GM10847 (cell line): ENCODE results near the gene ANKRD33B.

Source experiments
- POLR2A ChIP-seq: IDR thresholded peaks from 2 replicates; pipeline ENCODE4 v1.6.1; 2011; ENCODE audit not compliant: insufficient read length; ENCODE audit errors: extremely low read depth

ANKRD33B gene

DNA sequence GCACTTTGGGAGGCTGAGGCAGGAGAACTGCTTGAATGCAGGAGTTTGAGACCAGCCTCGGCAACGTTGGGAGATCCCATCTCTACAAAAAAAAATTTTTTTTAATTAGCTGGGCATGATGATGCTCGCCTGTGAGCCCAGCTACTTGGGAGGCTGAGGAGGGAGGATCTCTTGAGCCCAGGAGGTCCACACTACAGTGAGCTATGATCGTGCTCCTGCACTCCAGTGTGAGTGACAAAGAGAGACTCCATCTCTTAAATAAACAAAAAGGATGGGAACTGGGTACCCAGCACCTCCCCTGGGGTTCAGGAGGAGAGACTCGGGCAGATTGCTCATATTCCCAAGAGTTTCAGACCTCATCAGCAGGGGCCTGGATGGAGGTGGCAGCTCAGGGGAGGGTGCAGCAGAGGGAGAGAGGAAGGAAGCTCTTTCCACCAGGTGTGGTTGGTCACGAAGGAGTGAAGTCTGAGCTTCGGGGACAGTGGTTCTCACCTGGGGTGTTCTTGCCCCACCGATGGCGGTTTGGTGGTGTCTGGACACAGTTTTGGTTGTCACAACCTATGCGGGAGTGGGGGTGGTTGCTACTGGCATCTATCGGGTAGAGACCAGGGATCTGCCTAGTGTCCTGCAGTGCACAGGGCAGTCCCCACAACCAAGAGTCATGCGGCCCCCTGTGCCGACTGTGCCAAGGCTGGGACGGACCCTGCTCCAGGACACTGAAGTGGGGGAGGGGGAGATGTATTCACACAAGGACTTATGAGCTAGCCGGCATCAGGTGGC, 72.7 kb downstream of the ANKRD33B start:
- TF ChIP-seq POLR2A = no peak

DNA sequence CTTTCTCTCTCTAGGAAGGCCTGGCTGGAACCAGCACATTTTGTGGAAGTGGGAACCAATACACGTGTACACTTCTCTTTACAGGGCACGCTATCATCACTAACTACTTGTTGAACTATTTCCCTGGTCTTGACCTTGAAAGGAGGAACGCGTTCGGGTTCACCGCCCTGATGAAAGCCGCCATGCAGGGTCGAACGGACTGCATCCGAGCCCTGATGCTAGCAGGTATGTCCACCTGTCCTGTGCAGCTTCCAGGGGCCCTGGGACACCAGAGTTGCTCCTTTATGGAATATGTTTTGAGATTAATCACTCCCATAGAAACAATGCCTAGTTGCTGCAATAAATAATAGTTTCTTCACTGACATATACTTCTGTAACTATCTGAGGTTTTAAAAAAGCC, 74.1 kb downstream of the ANKRD33B start:
- TF ChIP-seq POLR2A = no peak

- TF ChIP-seq POLR2A = no peak
Observed at GRCh38 chr5:10639846-10640368, 76.0 kb downstream of the ANKRD33B start.

DNA sequence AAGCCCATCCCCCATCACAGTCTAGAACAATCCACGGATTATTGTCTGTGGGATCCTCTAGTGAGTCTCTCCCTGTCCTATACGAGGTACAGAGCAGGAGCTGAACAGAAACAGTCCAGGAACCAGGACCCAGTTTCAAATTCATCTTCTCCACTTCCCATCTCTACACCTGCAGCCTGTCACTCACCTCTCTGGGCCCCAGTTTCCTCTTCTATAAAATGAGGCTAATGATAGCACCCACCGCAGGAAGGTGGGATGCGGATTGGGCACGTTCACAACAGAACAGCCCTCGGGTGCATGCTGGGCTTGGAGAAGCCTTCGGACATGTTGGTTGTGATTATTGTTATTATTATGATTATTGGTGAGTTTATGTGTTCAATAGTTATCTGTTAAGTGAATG, 78.5 kb downstream of the ANKRD33B start:
- no peak for TF ChIP-seq POLR2A

GRCh38 chr5:10644192-10644591, 80.3 kb downstream of the ANKRD33B start:
- TF ChIP-seq POLR2A = no peak

GRCh38 chr5:10645146-10645545, 81.3 kb downstream of the ANKRD33B start:
- no peak for TF ChIP-seq POLR2A

DNA sequence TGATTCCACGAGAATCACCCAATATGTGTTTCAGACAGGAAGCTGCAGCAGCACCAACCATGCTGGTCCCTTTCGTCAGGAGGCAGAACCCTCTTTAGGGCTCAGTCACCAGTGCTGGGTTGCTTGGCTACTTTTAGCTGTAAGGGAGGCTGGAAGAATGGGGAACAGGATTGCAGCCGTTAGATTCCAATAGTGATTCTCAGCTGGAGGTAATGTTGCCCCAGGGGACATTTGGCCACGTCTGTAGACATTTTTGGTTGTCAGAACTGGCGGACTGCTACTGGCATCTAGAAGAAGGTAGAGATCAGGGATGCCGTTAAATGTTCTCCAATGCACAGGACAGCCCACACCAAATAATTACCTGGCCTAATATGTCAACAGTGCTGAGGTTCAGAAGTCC, 81.8 kb downstream of the ANKRD33B start:
- TF ChIP-seq POLR2A = no peak

GRCh38 chr5:10647640-10648039, 83.8 kb downstream of the ANKRD33B start:
- TF ChIP-seq POLR2A = no peak

GRCh38 chr5:10648806-10649665, 85.2 kb downstream of the ANKRD33B start:
- TF ChIP-seq POLR2A = no peak

- no peak for TF ChIP-seq POLR2A
Observed at GRCh38 chr5:10649666-10650380, 86.0 kb downstream of the ANKRD33B start.

GRCh38 chr5:10652151-10652550, 88.3 kb downstream of the ANKRD33B start:
- TF ChIP-seq POLR2A = no peak

DNA sequence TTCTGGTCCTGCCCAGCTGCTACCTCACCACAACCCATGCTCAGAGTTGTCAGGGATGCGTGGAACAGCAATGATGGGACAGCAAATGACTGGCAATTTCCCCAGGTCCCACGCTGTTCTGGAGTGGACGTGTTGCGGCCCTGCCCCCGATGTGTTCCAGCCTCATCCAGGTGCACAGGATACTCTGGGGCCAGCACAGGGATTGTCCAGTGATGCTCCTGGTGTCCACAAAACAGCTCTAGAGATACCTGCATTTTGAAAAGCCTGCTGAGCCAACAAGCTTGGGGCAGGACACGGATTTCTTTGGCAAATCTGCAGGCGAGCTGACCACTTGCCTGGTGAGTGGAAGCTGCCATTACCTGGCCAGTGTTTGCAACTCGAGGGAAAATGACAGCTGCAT, 88.7 kb downstream of the ANKRD33B start:
- TF ChIP-seq POLR2A = no peak

- no peak for TF ChIP-seq POLR2A
Observed at GRCh38 chr5:10653043-10653442, 89.2 kb downstream of the ANKRD33B start.

DNA sequence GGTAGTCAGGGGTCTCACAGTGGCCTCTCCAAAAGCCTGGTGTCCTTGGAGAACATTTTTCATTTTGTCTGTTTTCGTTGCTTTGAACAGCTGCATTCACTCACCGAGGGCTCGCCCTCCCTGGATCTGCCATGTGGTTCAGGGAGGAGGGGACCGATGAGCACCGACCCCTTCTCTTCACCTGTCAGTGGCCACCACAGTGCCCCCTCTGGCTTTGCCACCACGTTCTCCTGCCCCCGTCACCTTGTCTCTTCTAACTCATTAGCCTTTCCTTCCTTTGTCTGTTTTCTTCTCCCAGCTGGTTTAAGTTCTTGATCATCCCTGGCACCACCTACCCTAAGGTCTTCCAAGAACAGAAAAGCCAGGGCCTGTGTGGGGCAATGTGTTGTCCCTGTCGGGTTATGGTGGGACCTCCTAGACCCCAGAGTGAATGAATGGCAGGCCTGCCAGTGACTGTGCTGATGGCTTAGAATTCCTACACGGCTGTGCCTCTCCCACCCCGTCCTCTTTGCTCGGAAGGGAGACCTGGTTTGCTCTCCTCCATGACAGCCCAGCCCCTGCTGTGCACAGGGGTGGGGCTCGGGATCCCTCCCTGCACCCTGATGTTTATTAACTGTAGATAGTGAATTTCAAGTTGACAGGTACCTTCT, 90.0 kb downstream of the ANKRD33B start:
- TF ChIP-seq POLR2A = no peak

DNA sequence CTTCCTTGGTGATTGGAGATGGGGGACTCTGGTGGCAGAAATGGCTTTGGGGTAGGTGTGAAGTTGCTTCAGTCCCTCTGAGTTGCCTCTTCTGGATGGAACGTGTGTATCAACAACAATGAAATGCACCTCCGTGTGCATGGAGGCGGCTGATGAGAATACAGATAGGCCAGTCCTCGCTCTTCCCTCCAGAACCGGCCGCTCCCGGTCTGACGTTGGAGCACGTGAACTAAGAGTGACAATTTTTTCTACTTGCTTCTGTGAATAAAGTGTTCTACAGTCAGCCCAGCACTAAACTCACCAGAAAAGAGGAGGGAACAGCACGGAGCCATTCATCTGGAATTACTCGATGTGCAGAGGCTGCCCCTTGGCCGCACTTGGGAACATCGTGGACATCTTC, 90.7 kb downstream of the ANKRD33B start:
- no peak for TF ChIP-seq POLR2A
